Cardiac muscle cell (in vitro differentiated cells and primary cell): ENCODE measurements around the gene CCDC107. TPM values are rescaled to one million over a fixed set of nuclear protein-coding genes. Genes with fewer than 3 reads are reported as not detected.

Experiments used
- DNase-seq, 2 donors: peaks; one replicate each; pipeline versions ENCODE4 v3.0.0 to v3.0.0-alpha.2; 2010 to 2017; ENCODE audit warnings: low read depth in 1 of 2, low spot score in 1 of 2
- H3K27ac ChIP-seq: fragments of 200-600 bp; sonication (generic); 2 replicates; pipeline ENCODE4 v1.5.1; 2016
- H3K27me3 ChIP-seq: fragments of 200-600 bp; sonication (generic); 2 replicates; pipeline ENCODE4 v1.6.0; 2016; ENCODE audit warnings: control low read depth
- H3K36me3 ChIP-seq: fragments of 200-600 bp; sonication (generic); 2 replicates; pipeline ENCODE4 v1.5.1; 2016; ENCODE audit warnings: control low read depth
- H3K4me1 ChIP-seq: fragments of 200-600 bp; sonication (generic); 2 replicates; pipeline ENCODE4 v1.8.1; 2017; ENCODE audit warnings: low read depth, mild to moderate bottlenecking, mixed run types
- H3K4me3 ChIP-seq: fragments of 200-600 bp; sonication (generic); 2 replicates; pipeline ENCODE4 v1.5.1; 2016; ENCODE audit warnings: mild to moderate bottlenecking
- H3K9me3 ChIP-seq: fragments of 200-600 bp; sonication (generic); 2 replicates; pipeline ENCODE4 v1.5.1; 2017; ENCODE audit warnings: low read depth, mild to moderate bottlenecking, control low read depth
- polyA plus RNA-seq: library from polyadenylated mRNA; unstranded; fragments of >200 nt; fragmentation: Nextera tagmentation; extraction: Ambion mirVana; gene quantifications from 2 replicates; pipeline ENCODE4 v1.2.1, GENCODE V29; 2016
- total RNA-seq: library from RNA; depleted of rRNA; stranded (reverse); fragments of >200 nt; gene quantifications from 2 replicates; pipeline ENCODE4 v1.2.3, GENCODE V29; 2016
- TF ChIP-seq, protein P1 (sequence below): IDR thresholded peaks from 2 replicates; pipeline ENCODE4 v1.5.1; 2012; ENCODE audit warnings: low read depth, mild to moderate bottlenecking, low read length

The CCDC107 gene
- total and polyA plus RNA-seq, 2 experiments from 2014 or later: 26.5 to 75.1 TPM

DNA sequence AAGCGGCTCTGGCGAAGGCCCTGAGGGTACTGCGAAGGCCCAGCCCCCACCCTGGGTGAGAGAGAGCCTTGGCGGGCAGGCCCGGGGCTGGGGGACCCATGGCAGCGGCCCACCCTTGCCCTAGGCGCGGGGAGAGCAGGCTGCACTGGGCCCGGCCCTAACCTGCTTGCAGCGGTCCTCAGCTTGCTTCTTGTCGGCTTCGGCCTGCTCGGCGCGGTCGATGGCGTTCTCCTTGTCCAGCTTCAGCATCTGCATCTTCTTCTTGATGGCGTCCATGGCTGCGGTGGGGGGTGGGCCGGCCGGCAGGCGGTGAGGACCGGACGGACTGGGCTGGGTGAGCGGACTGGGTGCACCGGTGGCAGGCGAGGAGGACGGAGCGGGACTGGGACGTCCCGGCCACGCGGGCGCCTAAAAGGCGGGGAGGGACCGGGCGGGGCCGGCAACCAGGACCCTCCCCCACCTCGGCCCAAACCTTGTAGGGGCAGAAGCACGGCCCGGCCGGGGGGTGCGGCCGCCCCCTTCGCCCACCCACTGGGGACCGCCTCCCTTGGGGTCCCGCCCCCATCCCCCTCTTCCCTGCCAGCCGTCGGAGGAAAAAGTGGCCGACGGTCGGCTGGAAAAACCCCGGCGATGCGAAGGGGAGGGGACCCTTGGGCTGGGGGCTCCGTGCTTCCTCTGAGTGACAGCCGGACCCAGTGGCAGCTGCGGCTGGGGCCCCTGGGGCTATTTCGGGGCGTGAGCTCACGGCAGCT is 31.6 kb downstream of the CCDC107 start, which contains the start of gene TPM2:
Gene TPM2 (minus strand): TSS at position 384 of the 752 bp plus-strand sequence. CDS start 108 bp downstream, at position 276.
- Histone ChIP-seq H3K4me1 (peaks cover 32% of the 10 kb centered on the region), H3K4me3 (peak within 1 kb of the TSS; percentile 67), H3K27me3 (no peaks in the 10 kb centered on the region), H3K27ac (peak within 1 kb of the TSS; percentile 95), H3K9me3 (no peaks in the 10 kb centered on the region), H3K36me3 (peaks cover 11% of the 10 kb centered on the region)
- TF ChIP-seq, protein P1, sequence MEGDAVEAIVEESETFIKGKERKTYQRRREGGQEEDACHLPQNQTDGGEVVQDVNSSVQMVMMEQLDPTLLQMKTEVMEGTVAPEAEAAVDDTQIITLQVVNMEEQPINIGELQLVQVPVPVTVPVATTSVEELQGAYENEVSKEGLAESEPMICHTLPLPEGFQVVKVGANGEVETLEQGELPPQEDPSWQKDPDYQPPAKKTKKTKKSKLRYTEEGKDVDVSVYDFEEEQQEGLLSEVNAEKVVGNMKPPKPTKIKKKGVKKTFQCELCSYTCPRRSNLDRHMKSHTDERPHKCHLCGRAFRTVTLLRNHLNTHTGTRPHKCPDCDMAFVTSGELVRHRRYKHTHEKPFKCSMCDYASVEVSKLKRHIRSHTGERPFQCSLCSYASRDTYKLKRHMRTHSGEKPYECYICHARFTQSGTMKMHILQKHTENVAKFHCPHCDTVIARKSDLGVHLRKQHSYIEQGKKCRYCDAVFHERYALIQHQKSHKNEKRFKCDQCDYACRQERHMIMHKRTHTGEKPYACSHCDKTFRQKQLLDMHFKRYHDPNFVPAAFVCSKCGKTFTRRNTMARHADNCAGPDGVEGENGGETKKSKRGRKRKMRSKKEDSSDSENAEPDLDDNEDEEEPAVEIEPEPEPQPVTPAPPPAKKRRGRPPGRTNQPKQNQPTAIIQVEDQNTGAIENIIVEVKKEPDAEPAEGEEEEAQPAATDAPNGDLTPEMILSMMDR: no peak
- peak; percentile 93 to 95 for DNase-seq

DNA sequence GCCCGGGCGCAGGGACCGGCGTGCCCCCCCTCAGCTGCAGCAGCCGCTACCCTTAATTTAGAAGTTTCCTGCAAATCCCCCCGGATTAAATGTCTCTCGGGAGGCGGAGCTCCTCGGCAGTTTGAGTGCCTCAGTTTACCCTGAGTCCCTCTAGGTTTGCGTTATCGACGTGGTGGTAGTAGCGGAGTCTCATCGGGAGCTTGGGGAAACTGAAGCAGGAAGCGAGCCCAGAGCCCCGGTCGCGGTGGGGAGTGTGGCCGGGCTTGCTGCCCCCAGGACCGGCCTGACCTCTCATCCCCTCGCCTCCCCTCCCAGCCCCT is 32.2 kb downstream of the CCDC107 start:
- Histone ChIP-seq H3K27me3 (no peaks in the 10 kb centered on the region), H3K27ac (peak overlapping the region; percentile 95), H3K36me3 (peaks cover 6% of the 10 kb centered on the region), H3K9me3 (no peaks in the 10 kb centered on the region), H3K4me1 (peaks cover 32% of the 10 kb centered on the region), H3K4me3 (peak overlapping the region; percentile 67)
- TF ChIP-seq, protein P1: no peak
- no peak for DNase-seq

- Histone ChIP-seq H3K4me3 (peak overlapping the region; percentile 67), H3K27ac (peak overlapping the region; percentile 95), H3K9me3 (no peaks in the 10 kb centered on the region), H3K4me1 (peaks cover 31% of the 10 kb centered on the region), H3K27me3 (no peaks in the 10 kb centered on the region), H3K36me3 (peaks cover under 1% of the 10 kb centered on the region)
- TF ChIP-seq, protein P1: no peak
- DNase-seq: peak; percentile 84 to 93
Observed at GRCh38 chr9:35690614-35691333, 32.7 kb downstream of the CCDC107 start.

GRCh38 chr9:35691334-35691650 is 33.2 kb downstream of the CCDC107 start:
- DNase-seq: no peak
- Histone ChIP-seq H3K4me1 (peaks cover 25% of the 10 kb centered on the region), H3K4me3 (peak overlapping the region; percentile 67), H3K9me3 (no peaks in the 10 kb centered on the region), H3K27ac (peak overlapping the region; percentile 95), H3K27me3 (no peaks in the 10 kb centered on the region), H3K36me3 (no peaks in the 10 kb centered on the region)
- TF ChIP-seq, protein P1: no peak

GRCh38 chr9:35691757-35692301 is 33.7 kb downstream of the CCDC107 start:
- peak overlapping the region; percentile 95 for H3K27ac ChIP-seq
- H3K9me3 ChIP-seq: no peaks in the 10 kb centered on the region
- H3K4me3 ChIP-seq: no peak overlapping the region
- TF ChIP-seq, protein P1: no peak
- H3K4me1 ChIP-seq: peaks cover 20% of the 10 kb centered on the region
- H3K27me3 ChIP-seq: no peaks in the 10 kb centered on the region
- peaks cover 1% of the 10 kb centered on the region for H3K36me3 ChIP-seq
- peak in 1 of 2 donors; percentile 40 for DNase-seq
